Progenitor cell of endocrine pancreas (in vitro differentiated cells): ENCODE data around the gene MRPS23. TPM values are rescaled to one million over a fixed set of nuclear protein-coding genes. Genes with fewer than 3 reads are reported as not detected.

Source experiments
- DNase-seq: peaks from one replicate; pipeline ENCODE4 v3.0.0; 2021; ENCODE audit warnings: low spot score; ENCODE audit not compliant: unreplicated experiment
- H3K27ac Mint-ChIP-seq: 2 replicates; pipeline ENCODE4 v1.8.0; 2021; ENCODE audit warnings: mild to moderate bottlenecking, moderate library complexity, mixed read lengths
- H3K27me3 Mint-ChIP-seq: 2 replicates; pipeline ENCODE4 v1.8.0; 2021; ENCODE audit warnings: mixed read lengths
- H3K36me3 Mint-ChIP-seq: 2 replicates; pipeline ENCODE4 v1.8.0; 2022; ENCODE audit warnings: mixed read lengths; ENCODE audit not compliant: insufficient read depth
- H3K4me1 Mint-ChIP-seq: 2 replicates; pipeline ENCODE4 v1.8.0; 2021; ENCODE audit warnings: low read depth, mixed read lengths
- H3K4me3 Mint-ChIP-seq: 2 replicates; pipeline ENCODE4 v1.8.0; 2021; ENCODE audit warnings: low read depth, mild to moderate bottlenecking, moderate library complexity, mixed read lengths
- H3K9me3 Mint-ChIP-seq: 2 replicates; pipeline ENCODE4 v1.8.0; 2021; ENCODE audit warnings: low read depth, mixed read lengths
- CTCF ChIP-seq: fragments of 200-600 bp; sonication (generic); IDR thresholded peaks from one replicate; pipeline ENCODE4 v1.5.0; 2021; ENCODE audit warnings: antibody characterized with exemption, mild to moderate bottlenecking; ENCODE audit not compliant: unreplicated experiment
- total RNA-seq: library from RNA; stranded (reverse); gene quantifications from 2 replicates; pipeline ENCODE4 v1.2.1, GENCODE V29; 2021

The MRPS23 gene
- total RNA-seq, 1 donor from 2014 or later, result 34.6 TPM

GRCh38 chr17:57842280-57842679, 7.6 kb downstream of the MRPS23 start:
- no peak for DNase-seq
- Mint-ChIP-seq H3K27ac (no peak overlapping the region), H3K9me3 (no peaks in the 10 kb centered on the region), H3K27me3 (no peaks in the 10 kb centered on the region), H3K4me3 (no peak overlapping the region), H3K36me3 (peaks cover 11% of the 10 kb centered on the region), H3K4me1 (peaks cover 1% of the 10 kb centered on the region)
- no peak for TF ChIP-seq CTCF

GRCh38 chr17:57839571-57839923, 10.3 kb downstream of the MRPS23 start:
- TF ChIP-seq CTCF, result no peak
- H3K4me3 Mint-ChIP-seq, result no peak overlapping the region
- H3K4me1 Mint-ChIP-seq, result peaks cover 1% of the 10 kb centered on the region
- no peak overlapping the region for H3K27ac Mint-ChIP-seq
- H3K27me3 Mint-ChIP-seq, result peaks cover 10% of the 10 kb centered on the region
- no peaks in the 10 kb centered on the region for H3K9me3 Mint-ChIP-seq
- DNase-seq, result no peak
- H3K36me3 Mint-ChIP-seq, result peaks cover 8% of the 10 kb centered on the region

- Mint-ChIP-seq H3K27me3 (peaks cover 13% of the 10 kb centered on the region), H3K9me3 (no peaks in the 10 kb centered on the region), H3K4me1 (peaks cover 4% of the 10 kb centered on the region), H3K27ac (no peak overlapping the region), H3K36me3 (peaks cover 8% of the 10 kb centered on the region), H3K4me3 (no peak overlapping the region)
- no peak for TF ChIP-seq CTCF
- DNase-seq, result no peak
Observed at GRCh38 chr17:57838857-57839570, 10.8 kb downstream of the MRPS23 start.

GRCh38 chr17:57838453-57838852, 11.4 kb downstream of the MRPS23 start:
- Mint-ChIP-seq H3K9me3 (no peaks in the 10 kb centered on the region), H3K36me3 (peaks cover 8% of the 10 kb centered on the region)
- no peak for TF ChIP-seq CTCF

GRCh38 chr17:57835333-57835900, 14.4 kb downstream of the MRPS23 start:
- peaks cover 29% of the 10 kb centered on the region for H3K27me3 Mint-ChIP-seq
- DNase-seq, result no peak
- no peak overlapping the region for H3K4me3 Mint-ChIP-seq
- no peak for TF ChIP-seq CTCF
- no peak overlapping the region for H3K27ac Mint-ChIP-seq
- peaks cover 5% of the 10 kb centered on the region for H3K36me3 Mint-ChIP-seq
- H3K4me1 Mint-ChIP-seq, result peaks cover 6% of the 10 kb centered on the region
- no peaks in the 10 kb centered on the region for H3K9me3 Mint-ChIP-seq

More at GRCh38 chr17:57838453-57838852, 11.4 kb downstream of the MRPS23 start:
- no peak overlapping the region for H3K4me3 Mint-ChIP-seq
- H3K27me3 Mint-ChIP-seq, result peaks cover 14% of the 10 kb centered on the region
- peaks cover 6% of the 10 kb centered on the region for H3K4me1 Mint-ChIP-seq
- H3K27ac Mint-ChIP-seq, result no peak overlapping the region
- no peak for DNase-seq
